Stimulated activated CD8-positive, alpha-beta memory T cell treated with anti-CD3 and anti-CD28 coated beads, Interleukin-7, amount 100 ng/mL, for 48 hours (primary cell): Measurements from ENCODE around the gene CDH8.
"Not testable (repeated sequence)": the region's sequence is repeated elsewhere in the genome, so short reads cannot be mapped to it uniquely, and the experiment has no call there.

Experiments used
- DNase-seq, 2 donors: peaks; one replicate each; pipeline ENCODE4 v3.0.0-alpha.2; 2020; ENCODE audit warnings: low read depth in 1 of 2; ENCODE audit errors: extremely low read depth in 1 of 2

CDH8 gene

DNA sequence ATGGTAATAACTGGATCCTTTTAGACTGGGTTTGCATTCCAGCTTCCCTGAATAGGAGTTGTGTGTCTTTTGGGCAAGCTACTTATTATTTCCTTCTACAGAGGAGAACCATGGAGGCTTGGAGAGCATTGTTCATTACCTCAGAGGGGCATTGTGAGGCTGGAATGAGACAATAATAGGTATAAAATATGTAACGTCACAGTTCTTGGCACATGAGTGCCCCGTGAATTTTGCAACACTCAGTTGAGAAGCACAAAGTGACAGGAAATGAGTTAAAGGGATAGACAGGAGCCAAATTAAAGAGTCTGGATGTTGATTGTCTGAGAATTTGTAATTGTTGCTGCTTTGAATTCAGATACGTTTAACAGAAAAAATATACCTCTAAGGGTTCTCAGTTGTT, 92.2 kb downstream of the CDH8 start:
- DNase-seq = no peak

DNA sequence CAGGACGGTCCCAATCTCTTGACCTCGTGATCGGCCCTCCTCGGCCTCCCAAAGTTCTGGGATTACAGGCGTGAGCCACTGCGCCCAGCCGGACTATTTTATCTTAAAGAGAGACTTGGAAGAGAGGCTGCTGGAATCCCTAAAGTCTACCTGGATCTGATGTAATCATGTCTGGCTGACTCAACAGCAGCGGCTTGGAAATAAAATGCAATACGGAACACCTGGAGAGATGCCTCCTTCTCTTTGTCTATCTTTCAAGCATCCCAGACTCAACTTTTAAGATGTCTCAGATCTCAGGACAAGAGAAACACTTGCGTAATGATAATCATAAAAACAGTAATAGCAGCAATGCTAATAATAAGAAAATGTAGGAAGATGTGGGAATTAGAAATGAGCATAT, 95.6 kb downstream of the CDH8 start:
- no peak for DNase-seq

DNA sequence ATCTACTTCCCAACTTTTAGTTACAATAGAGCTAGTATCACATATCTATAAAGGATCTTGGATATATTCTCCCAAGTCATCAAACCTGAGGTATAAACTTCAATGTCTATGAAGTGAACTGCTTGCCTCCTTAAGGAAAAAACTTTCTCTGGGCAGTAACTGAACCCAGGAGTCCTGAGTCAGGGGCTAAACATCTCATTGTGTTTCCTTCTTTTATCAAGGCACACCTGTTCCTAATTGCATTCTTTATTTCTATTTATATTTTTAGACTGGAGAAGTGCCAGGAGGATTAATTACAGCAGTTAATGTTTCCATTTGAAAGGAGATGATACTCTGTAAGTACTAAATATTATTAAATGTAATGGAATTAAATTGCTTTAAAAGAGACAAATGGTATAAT, 98.6 kb downstream of the CDH8 start:
- no peak for DNase-seq

DNA sequence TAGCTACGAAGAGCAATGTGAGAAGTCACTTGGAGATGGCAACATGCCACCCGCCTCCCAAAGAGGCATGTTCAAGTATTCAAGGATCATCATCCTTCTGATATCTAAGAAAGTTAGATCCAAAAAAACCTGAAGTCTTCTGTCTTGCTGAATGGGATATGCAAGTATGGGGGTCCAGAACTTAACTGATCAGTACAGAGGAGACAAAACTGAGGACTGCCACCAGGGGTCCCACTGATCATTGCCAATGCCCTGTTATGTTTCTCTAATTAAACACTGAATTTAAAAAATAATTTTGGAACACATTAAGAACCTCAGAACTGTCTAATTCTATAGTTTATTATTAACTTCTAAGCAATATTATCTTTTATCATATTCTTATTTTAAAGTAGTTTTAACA, 99.7 kb downstream of the CDH8 start:
- no peak for DNase-seq

DNA sequence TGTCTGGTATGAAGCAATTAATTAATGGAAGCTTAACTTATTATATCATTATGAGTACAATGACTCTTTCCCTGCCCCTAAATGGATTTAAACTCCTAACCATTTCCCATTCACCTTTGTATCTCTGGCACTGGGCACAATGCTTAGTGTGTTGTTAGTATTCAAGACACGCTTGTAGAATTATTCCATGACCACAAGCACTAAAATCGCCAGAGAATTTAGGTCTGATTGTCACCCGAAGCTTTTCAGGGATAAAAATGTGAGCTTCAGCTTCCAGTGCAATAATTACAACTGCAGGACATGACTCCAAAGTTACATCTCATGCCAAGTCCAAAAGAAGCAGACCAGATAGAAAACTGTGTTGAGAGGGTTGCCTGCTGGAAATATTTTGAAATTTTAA, 101.6 kb downstream of the CDH8 start:
- DNase-seq = no peak

DNA sequence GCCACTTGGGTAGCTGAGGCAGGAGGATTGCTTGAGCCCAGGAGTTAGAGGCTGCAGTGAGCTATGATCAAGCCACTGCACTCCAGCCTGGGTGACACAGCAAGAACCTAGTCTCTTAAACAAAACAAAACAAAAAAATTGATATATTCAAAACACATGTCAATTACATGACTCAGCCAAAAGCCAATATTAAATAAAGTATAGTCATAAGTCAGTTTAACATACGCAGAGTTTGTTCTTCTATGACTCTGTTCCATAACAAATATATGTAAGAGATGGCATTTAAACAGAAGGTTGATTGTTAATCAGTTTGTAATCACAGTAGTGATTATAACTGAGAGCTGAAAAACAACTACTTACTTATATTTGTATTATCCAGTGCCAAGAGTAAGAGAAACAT, 106.5 kb downstream of the CDH8 start:
- DNase-seq = no peak

DNA sequence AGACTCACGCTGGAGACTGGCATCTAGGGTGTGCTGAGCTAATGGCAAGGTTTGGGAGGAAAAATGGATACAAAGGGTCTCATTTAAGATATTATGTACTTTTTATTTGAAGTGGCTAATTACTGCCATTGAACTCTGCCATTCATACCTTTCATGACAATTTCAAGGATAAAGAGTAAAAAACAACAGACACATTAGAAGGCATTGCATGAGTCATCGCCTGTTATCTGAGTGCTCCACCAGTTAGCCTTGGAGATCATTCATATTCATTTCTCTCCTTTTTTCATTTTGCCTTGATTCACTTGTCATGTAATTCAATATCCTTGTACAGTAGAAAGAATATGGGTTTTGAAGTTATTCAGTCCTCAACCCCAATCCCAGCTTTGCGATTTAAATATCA, 109.5 kb downstream of the CDH8 start:
- no peak for DNase-seq

DNA sequence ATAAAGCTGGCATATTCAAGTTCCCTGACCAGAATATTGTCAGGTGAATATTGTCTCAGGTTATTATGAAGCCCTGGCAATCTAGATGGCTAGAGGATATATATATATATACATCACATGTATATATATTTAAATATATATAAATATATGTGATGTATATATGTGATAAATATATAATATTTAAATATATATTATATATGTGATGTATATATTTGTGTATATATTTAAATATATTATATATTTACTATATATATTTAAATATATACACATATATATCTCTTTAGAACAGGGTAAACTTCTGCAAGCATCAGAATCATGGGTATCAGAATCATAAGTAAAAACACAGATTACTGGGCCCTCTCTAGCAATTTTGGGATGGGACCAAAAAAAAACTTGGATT, 112.6 kb downstream of the CDH8 start:
- DNase-seq = no peak

DNA sequence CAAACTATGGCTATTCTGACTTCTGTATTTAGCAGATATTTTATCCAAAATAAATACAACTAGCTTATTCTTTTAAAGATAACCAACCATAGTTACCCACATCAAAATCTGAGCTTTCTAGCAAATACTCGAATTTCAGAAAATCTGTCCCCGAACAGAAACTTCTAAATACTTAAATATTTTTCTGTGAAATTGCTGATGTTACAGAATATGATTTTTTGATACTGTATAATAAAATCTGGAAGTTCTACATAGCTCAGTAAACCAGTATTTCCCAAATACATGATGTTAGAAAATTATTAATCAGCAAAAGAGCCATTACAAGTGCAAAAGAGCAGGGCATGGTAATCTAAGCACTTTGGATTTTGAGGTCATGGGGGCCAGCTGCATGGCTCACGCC, 114.9 kb downstream of the CDH8 start:
- DNase-seq = no peak

DNA sequence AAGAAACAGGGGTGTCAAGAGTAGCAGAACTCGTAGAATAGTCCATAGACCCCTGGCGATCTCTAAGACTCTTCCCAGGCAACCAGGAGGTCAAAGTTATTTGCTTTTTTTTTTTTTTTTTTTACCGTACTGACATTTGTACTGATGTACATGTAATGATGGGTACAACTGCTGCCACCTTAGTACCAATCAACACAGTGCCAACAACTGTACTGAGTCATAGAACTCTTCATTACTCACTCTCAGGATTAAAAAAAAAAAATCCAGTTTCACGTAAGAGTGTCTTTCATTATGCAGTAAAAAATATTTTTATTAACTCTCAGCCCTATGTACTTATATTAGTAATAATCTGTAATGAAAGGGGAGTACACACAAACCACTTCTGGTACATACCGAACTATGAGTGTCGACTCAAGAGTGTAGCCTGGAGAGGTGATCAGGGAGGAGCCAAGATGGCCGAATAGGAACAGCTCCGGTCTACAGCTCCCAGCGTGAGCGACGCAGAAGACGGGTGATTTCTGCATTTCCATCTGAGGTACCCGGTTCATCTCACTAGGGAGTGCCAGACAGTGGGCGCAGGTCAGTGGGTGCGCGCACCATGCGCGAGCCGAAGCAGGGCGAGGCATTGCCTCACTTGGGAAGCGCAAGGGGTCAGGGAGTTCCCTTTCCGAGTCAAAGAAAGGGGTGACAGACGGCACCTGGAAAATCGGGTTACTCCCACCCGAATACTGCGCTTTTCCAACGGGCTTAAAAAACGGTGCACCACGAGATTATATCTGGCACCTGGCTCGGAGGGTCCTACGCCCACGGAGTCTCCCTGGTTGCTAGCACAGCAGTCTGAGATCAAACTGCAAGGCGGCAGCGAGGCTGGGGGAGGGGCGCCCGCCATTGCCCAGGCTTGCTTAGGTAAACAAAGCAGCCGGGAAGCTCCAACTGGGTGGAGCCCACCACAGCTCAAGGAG, 118.1 kb downstream of the CDH8 start:
- DNase-seq = not testable (repeated sequence)

DNA sequence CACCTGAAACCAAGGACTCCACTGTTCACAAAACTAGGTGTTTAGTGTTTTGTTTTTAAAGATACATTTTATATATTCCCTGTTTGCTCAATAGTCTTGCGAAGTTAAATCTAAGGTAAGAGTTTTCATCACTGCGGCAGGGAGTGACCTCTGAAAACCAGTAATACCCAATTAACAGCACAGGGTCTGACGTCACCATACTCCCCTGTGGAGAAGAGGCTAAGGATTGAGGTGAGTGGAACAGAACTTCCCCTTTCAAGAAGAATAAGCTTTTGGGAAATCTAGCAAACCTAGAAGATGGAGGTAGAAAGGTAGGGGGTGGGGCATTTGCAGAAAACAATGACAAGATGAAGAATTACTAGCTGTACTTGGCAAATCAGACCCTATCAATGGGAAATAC, 120.7 kb downstream of the CDH8 start:
- DNase-seq = no peak

DNA sequence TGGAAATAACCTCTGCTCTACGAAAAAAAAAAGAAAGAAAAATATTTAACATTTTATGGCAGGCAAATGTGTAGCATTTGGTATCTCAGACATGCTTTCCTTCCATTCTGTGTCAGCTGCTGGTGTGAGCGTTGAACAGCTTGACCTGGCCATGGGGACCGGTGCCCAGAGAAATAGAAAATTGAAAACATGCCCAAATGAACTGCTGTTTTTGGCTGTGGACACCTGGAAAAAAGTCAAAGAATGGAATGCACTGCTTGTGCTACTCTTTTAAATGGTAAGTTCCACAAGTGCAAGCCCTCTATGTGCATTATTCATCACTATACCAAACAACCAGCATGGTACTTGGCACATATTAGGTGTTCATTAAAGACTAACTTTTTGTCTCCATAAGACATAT, 127.2 kb downstream of the CDH8 start:
- DNase-seq = no peak

DNA sequence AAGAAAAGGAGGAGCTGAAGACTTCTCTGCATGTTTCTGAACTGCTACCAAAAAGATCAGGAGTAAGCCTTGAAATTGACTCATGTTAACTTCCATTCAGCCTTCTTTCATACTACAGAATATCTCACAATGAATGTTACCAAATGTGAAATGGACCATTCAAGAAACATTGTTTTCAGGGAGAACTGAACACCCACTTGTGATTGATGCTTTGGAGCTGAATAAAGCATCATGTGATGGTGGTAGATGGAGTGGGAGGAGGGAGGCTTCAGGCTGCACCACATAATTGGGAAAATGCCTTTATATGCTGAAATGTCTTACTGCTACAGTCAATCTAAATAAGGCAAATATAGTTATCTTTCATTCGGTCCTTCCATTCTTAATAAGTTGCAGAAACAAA, 127.8 kb downstream of the CDH8 start:
- DNase-seq = no peak

DNA sequence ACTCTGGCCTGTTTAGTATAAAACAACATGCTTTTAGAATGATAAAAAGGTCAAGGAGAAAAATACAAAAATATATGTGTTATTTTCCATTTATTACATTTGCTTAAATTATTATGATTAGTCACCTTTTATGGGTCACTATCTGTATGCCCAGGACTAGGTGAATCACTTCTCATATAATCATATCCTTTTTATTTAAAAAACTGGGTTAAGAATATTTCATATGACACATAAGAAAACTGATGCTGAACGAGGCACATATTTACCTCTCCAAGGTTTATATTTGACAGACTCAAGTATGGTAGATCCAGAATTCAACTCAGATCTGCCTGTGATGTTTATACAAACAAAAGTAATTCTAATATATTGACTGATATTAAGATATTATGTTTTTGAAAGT, 134.5 kb downstream of the CDH8 start:
- DNase-seq = no peak

DNA sequence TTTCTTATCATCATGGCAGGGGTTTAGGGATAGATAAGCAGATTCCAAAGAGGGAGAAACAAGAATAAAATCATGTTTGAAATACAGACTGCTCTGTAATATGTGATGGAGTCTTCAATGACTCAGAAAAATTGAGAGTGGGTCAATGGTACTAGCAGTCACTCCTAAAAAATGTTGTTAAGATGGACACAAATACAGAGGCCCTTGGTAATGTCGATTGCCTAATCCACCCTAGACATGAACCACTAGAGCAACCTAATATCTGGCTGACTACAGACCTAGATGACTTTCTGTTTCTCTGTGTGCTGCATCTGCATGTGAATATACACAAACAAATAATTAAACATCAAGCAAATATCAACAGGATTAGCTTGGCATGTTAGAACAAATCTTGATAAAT, 135.8 kb downstream of the CDH8 start:
- DNase-seq = no peak

DNA sequence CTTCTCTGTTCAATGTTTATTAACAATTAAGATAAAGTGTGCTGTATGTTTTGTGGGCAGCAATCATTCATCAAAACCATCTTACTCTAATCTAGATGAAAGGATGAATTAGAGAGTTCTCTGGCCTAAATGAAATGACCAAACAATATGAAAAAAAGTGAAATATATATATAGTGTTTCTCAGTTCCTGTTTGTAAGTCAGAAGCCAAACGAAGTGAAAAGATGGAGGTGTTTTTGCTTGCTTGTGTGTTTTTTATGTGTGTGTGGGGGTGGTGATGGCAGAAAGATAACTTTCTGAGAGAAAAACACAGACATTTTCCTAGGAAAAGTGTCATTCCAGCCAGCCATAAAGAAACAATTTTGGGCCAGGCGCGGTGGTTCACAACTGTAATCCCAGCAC, 138.6 kb downstream of the CDH8 start:
- DNase-seq = no peak

DNA sequence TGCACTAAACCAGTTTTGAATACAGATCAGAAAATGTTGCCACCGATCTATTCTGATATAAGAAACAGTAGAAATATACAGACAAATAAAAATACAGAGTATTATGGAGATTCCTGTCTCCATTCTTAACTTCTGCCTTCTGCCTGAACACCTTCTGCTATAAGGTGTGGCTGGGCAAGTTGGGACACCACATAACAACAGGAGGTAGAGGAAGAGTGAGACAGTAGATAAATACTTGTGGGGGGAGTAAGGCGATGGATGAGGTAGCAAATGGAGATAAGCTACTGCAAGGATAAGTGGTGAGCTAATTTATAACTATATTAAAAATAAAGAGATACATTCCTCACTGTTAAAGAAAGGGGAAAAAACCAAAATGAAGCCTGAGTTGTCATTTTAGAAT, 143.7 kb downstream of the CDH8 start:
- DNase-seq = no peak

DNA sequence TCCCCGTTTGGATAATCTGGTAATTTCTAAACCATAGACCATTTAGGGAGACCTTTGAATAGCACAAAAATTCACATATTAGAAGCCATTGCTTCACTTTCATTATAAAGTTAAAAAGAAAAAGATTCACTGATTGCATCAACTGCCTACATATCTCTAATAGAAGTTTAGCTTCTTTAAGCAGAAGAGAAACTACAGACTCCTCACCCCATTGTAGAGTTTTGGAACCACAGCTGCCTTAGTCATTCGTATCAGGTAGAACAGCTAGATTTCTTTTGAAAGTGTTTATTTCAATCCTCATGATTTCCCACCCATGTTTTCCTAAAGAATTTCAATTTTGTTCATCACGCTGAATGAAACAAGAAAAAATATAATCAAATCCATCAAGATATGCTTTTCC, 144.8 kb downstream of the CDH8 start:
- DNase-seq = no peak

DNA sequence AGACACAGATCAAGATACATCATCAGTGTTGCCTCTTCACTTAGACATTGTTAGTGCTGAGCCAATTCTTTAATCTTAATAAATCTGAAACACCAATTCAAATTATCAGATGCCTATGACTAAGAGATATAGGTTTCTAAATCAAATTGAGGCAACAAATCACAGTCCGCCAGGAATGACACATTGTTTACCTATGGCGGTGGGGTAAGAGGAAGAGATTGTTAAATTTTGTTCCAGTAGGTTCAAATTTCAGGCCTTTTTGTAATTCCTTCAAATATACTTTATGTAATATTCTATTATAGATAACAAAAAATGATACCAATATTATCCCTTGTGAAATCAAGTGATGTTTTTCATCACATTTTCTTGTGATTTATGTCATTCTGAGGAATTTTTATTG, 145.9 kb downstream of the CDH8 start:
- no peak for DNase-seq

DNA sequence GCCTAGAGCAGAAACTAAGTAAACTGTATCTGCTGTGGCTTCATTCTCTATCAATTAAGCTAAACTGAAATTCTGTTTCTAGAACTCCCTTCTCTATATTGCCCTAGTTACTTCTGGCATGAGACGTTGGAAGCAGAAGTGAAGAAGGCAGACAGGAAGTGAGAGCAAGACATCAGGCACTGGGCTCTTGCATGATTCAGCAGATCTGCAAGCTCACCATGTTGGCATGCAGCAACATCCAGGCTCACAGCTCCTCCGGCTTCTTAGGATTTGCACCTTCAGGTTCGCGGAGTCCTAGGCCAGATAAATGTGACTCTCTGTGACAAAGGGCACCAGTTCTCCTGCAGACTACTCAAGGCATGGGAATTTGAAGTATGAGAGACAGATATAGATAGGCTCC, 148.3 kb downstream of the CDH8 start:
- DNase-seq = no peak

DNA sequence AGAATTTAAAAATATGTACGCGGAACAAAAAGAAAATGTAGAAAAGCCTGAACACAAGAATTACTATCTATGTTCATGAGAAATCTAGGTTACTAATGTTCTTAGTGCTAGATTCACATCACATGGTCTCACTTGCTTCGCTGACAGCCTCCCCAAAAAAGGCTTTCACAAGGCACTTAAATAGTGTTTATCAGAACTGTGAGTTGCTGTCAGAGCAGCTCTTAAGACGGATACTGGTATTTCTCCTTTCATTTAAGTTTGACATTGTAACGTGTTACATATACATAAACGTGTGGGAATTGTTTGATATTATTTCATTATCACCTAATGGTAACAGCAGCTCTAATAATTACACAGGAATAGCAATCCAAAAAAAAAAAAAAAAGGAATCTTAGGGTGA, 150.9 kb downstream of the CDH8 start:
- DNase-seq = no peak

DNA sequence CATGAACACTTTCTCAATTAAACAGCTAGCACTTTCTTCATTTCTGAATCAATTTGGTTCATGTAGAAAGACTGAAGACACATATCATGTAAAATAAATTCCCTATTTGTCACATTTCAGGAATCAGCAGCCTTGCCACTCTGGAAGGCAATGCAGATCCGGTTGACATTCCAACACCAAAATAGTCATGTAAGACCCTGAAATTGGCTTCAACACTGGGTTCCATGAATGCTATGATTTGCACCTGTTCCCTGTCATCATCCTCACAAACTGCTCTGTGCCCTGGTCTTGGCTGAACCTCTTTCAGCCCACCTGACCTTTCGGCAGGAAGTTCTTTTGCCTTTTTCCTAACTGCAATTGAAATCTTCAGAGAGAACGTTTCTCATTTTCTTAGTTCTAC, 156.9 kb downstream of the CDH8 start:
- no peak for DNase-seq

DNA sequence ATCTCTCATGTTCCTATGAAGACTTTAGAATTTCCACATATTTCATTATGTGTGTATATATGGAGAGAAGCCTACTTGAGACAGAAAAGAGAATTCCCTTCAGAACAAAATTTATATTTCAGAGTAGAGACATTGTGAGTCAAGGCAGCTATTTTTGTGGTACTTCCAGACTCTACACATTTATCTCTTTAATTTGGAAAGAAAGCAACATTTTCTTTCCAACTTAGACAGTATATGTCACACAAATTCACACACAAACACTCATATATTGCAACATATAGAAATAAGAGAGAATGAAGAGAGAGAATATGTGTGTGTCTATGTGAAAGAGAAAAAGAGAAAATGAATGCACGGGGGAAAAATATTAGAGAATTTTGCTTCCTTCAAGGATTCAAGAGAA, 158.8 kb downstream of the CDH8 start:
- DNase-seq = no peak
